ENCODE data around the gene SPACA7.

Gene SPACA7, protein sequence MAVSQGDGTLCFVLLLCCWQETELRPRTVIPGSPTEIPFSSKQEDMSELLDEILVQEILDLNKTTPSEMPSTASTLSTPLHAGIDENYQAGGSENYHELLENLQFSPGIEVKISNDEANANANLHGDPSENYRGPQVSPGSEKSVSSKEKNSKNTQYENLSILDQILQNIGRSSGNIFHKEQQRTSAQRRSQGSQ

DNA sequence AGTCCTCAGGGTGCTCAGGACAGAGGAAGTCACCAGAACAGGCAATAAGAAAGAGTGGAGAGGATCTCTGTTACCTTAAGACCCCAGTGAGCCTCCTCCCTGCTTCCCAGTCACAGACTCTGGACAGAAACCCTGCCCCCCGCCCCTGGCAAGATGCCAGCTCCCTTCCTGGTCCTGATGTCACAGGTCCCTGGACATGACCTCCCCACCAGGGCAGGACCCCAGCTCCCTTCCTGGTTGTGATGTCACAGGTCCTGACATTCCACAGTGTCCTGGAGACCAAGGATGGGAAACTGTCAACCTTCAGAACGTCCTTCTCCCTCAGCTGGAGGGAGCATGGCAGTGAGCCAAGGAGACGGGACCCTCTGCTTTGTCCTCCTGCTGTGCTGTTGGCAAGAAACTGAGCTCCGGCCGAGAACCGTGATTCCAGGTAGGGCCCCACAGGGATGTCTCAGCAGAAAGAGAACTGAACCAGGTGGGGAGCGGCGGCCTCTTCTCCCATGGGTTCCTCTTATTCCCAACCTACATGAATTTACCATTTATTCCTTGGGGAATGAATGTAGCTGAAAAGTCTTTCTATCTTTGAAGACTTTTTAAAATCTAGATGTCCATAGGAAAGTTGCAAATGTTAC is at the start of gene SPACA7:
TSS of gene SPACA7 (plus strand) at position 306 of the 632 bp plus-strand sequence. CDS start at position 337, 31 bp downstream.
- no peak for DNase-seq (ENCODE audit: low spot score)

- DNase-seq (ENCODE audit: low spot score) = no peak
Observed at GRCh38 chr13:112326821-112327370, 49.3 kb upstream of the SPACA7 start.

DNA sequence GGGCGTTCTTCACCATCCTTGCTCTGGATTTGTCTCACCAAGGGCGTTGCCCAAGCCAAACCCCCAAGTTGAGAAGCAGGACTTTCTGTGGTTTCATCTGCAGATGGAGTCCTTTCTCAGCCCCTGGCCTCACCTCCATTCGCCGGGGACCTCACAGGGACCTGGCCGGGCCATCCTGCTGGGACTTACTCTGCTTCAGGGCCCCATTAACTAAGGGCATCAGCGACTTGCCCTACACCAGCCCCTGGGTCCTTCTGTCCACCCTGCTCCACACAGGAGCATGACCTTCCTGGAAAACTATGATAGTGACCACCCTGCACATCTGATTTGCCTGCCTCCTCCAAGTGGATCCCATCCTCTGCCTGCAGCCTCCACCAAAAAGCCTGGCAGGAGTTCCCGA is 47.2 kb upstream of the SPACA7 start:
- no peak for DNase-seq (ENCODE audit: low spot score)

GRCh38 chr13:112329376-112329775 is 46.8 kb upstream of the SPACA7 start:
- DNase-seq (ENCODE audit: low spot score) = no peak

- no peak for DNase-seq (ENCODE audit: low spot score)
Observed at GRCh38 chr13:112330066-112330465, 46.1 kb upstream of the SPACA7 start.

- no peak for DNase-seq (ENCODE audit: low spot score)
Observed at GRCh38 chr13:112330479-112331381, 45.4 kb upstream of the SPACA7 start.

DNA sequence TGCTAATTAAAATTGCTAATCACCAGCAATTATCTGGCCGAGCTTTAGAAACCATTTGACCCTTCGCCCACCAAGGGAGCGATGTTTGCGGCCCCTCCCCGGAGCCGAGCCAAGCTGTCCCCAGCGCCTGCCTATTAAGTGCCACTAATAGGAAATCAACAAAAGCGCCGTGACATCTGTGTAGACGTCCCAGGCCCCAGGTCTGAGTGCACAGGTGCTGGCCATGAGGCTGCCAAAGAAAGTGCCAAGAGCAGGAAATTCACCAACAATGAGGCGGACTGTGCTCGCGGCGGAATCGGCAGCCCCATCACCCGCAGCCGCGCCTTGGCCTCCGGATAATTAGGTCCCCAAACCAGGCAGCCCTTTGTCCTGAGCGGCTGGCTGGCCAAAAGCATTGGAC is 44.5 kb upstream of the SPACA7 start:
- DNase-seq (ENCODE audit: low spot score) = no peak

- DNase-seq (ENCODE audit: low spot score) = no peak
Observed at GRCh38 chr13:112332727-112333126, 43.4 kb upstream of the SPACA7 start.

DNA sequence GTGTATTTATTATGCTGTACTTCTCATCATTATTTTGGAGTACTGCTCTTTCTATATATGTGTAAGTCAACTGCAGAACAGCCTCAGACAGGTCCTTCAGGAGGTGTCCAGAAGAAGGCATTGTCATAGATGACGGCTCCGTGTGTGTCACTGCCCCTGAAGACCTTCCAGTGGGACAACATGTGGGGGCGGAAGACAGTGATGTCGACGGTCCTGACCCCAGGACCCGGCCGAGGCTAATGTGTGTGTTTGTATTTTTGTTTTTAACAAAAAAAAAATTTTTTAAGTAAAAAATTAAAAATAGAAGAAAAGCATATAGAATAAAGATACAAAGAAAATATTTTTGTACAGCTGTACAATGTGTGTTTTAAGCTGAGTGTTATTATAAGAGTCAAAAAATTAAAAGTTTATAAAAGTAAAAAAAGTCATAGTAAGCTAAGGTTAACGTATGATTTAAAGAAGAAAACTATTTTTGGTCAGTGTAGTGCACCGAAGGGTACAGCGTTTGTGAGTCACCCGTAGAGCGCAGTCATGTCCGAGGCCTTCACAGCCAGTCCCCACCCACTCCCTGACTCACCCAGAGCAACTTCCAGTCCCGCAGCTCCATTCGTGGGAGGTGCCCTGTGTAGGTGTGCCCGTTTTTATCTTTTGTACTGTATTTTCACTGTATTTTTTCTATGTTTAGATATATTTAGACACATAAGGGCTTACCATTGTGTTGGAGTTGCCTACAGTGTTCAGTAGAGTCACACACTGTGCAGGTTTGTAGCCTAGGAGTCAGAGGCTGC is 42.2 kb upstream of the SPACA7 start:
- no peak for DNase-seq (ENCODE audit: low spot score)

- DNase-seq (ENCODE audit: low spot score) = no peak
Observed at GRCh38 chr13:112335135-112335534, 41.0 kb upstream of the SPACA7 start.

DNA sequence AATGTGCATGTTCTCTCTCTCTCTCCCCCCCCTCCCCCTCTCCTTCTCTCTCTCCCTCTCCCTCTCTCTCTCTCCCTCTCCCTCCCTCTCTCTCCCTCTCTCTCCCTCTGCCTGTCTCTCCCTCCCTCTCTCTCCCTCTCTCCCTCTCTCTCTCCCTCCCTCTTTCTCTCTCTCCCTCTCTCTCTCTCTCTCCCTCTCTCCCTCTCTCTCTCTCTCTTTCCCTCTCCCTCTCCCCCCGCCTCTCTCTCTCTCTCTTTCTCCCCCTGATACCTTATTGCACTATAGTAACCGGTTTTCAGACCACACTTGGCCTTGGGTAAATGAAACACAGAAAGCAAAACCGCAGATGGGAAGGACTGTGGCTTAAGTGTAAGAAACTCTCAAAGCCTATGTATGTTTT is 34.7 kb upstream of the SPACA7 start:
- DNase-seq (ENCODE audit: low spot score) = no peak

DNA sequence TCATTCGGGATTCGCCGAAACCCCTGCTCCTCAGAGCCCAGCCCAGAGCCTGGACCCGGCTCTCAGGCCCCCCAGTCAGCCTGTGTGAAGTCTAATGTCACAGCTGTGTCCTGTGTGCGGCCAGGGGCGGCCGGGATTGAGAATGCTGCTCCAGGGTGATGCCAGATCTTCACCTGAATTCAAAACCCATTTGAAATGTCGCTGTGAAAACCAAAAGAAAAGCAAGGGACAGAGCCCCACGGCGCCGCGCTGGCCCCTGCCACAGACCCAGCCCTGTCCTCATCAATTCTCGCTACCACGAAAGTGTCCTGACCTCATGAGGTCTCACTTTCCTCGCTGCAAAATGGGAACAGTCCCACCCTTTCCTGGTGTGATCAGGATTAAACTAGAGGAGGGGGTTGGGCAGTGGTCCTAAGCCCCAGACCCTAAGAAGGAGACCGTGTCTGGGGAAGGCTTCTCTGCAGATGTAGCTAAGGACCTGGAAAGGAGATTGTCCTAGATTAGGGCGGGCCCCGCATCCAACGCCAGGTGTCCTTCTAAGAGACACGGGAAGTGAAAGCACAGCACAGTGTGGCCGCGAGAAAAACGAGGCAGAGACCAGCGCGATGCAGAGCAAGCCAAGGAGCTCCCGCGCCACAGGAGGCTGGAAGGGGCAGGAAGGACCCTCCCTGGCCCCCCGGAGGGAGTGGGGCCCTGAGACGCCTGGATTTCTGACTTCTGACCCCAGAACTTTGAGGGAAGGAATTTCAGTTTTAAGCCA is 34.0 kb upstream of the SPACA7 start:
- no peak for DNase-seq (ENCODE audit: low spot score)

DNA sequence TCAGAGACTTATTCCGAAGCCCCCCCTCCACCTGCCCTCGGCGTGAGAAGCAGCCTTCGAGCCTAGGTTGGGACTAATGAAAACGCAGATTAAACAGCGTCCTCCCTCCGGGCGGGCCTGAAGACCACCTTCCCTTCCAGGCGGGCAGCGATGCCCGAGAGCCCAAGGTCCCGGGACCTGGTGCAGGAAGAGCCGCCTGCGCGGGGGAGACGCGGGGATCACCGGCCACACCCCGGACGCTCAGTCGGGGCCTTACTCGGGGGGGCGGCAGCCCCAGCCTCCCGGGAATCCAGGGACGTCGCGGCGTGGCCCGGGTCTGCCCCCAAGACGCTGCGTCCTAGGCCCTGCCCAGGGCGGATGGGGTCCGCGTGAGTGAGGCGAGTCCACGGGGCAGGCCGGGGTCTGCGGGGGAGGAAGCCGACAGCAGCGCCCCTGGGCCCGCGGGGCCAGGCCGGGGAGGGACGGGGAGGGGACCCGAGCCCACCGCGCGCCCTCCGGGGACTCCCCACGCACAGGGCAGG is 33.3 kb upstream of the SPACA7 start:
- DNase-seq (ENCODE audit: low spot score) = no peak

DNA sequence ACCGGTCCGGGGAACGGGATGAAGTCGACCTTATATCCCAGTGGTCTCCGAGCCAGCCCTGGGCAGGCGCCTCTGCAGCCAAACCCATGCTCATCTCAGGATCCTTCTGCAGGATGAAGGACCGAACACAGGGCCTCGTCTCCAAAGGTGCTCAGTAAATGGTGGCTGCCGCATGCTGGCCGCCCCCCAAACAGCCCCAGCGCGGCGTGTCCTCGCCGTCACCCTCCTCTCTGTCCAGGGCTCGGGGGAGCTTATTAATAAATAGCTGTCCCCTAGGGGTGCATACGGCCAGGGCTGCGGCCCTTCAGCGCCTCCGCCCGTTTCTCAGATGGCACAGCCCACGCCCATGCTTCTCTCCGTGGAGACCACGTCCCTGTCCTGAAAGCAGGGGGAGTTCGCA is 32.6 kb upstream of the SPACA7 start:
- DNase-seq (ENCODE audit: low spot score) = no peak

GRCh38 chr13:112345826-112346172 is 30.4 kb upstream of the SPACA7 start:
- DNase-seq (ENCODE audit: low spot score) = no peak

DNA sequence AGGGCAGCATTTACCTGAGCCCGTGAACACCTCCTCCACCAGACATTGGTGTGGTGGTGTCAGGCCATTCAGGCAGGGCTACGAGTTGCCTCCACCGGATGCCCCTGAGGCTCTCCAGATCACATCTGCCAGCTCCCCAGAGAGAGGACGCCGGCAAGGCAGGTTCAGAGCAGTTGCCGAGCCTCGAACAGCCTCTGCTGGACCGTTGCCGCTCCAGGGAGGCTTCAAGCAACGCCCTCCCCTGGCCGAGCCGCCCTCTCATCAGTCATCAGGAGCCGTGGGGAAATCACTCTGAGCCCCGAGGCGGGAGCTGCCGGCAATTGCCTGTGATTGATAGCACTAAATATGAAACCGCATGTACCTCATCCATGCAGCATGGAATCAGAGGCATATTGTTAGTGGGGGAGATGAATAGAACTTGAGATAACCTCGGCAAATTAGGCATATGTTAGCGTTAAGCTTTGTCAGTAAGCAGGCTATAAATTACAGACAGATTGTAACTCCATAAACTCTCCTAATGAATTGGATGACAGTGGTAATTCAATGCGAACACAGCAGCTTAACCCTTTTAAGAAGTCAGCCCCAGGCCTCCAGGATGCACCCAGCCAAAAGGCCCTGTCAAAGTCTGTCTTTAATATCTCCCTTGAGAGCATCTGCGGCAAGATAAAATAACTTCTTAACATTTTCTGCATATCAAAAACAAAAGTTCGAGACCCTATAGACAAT is 29.8 kb upstream of the SPACA7 start:
- no peak for DNase-seq (ENCODE audit: low spot score)

GRCh38 chr13:112346899-112347229 is 29.3 kb upstream of the SPACA7 start:
- DNase-seq (ENCODE audit: low spot score) = no peak

DNA sequence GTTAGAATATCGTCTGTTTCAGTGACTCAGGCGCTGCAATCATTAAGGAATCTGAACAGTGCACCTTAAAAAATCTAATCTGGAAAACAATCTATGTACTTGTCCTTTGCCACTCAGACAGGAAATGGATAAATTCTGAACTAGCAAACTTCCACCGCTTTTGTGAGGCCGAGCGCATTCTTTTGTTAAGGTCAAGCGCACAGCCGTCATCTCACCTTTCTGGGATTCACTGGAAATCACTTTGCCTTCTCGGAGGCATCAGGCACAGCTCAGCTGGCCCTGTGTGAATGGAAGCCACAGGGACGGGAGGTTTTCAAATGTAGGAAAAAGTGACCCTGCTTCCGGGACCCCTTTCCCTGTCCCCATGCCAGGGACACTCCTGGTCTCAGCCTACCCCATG is 28.2 kb upstream of the SPACA7 start:
- DNase-seq (ENCODE audit: low spot score) = no peak

- no peak for DNase-seq (ENCODE audit: low spot score)
Observed at GRCh38 chr13:112348642-112349345, 27.4 kb upstream of the SPACA7 start.

- DNase-seq (ENCODE audit: low spot score) = no peak
Observed at GRCh38 chr13:112349681-112350080, 26.5 kb upstream of the SPACA7 start.

Data from activated CD4-positive, alpha-beta T cell treated with anti-CD3 and anti-CD28 coated beads, Interleukin-2, Interleukin-4, amounts not matched to agents 100 ng/mL and 50 ng/mL, durations not matched to agents 16 hours and 8 hours (primary cell).